Measurements from ENCODE around the gene C1QBP.

DNA sequence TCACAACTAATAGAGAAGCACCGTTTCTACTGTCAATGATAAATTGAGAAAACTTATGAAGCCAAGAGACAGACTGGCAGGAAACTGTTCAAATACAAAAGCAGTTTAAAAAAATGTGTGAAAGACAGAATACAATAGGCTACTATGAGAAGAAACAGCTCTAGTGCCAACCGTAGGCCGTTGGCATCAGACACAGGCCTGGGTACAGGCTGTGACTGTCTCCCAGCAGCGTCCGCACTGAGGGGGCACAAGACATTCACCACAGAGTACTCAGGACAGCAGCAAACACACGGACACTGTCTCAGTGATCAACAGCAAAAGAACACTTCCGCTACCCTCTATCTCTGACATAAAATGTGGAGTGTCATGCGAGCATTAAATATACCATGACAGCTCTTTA is 7.8 kb upstream of the C1QBP start:
- TF ChIP-seq, protein P1, sequence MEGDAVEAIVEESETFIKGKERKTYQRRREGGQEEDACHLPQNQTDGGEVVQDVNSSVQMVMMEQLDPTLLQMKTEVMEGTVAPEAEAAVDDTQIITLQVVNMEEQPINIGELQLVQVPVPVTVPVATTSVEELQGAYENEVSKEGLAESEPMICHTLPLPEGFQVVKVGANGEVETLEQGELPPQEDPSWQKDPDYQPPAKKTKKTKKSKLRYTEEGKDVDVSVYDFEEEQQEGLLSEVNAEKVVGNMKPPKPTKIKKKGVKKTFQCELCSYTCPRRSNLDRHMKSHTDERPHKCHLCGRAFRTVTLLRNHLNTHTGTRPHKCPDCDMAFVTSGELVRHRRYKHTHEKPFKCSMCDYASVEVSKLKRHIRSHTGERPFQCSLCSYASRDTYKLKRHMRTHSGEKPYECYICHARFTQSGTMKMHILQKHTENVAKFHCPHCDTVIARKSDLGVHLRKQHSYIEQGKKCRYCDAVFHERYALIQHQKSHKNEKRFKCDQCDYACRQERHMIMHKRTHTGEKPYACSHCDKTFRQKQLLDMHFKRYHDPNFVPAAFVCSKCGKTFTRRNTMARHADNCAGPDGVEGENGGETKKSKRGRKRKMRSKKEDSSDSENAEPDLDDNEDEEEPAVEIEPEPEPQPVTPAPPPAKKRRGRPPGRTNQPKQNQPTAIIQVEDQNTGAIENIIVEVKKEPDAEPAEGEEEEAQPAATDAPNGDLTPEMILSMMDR (IDR thresholded peaks at IDR 0.05) = no peak
- TF ChIP-seq POLR2A (IDR thresholded peaks at IDR 0.05) = no peak
- no peak for TF ChIP-seq POLR2AphosphoS5 (IDR thresholded peaks at IDR 0.05)
- no peak for TF ChIP-seq EP300 (IDR thresholded peaks at IDR 0.05)

Measured in suprapubic skin (tissue), 4 donors.